HG03378 (cell line): ENCODE results near the gene CD27.
"Not testable (repeated sequence)": the region's sequence is repeated elsewhere in the genome, so short reads cannot be mapped to it uniquely, and the experiment has no call there.

ENCODE experiments used
- ATAC-seq: cut with Tn5 transposase; IDR thresholded peaks from one replicate; pipeline ENCODE4 v1.9.1; 2021; ENCODE audit warnings: mild to moderate bottlenecking, moderate library complexity; ENCODE audit not compliant: unreplicated experiment

Gene CD27

GRCh38 chr12:6461401-6462233 lies 16.9 kb downstream of the CD27 start:
- peak; percentile 54 for ATAC-seq

GRCh38 chr12:6462234-6462995 lies 17.7 kb downstream of the CD27 start:
- no peak for ATAC-seq

GRCh38 chr12:6463216-6463615 lies 18.5 kb downstream of the CD27 start:
- no peak for ATAC-seq

- ATAC-seq = no peak
Observed at GRCh38 chr12:6463858-6464257, 19.1 kb downstream of the CD27 start.

GRCh38 chr12:6464531-6464930 lies 19.8 kb downstream of the CD27 start:
- ATAC-seq = no peak

GRCh38 chr12:6465467-6466183 lies 20.9 kb downstream of the CD27 start:
- ATAC-seq = no peak

- no peak for ATAC-seq
Observed at GRCh38 chr12:6466184-6466573, 21.4 kb downstream of the CD27 start.

- not testable (repeated sequence) for ATAC-seq
Observed at GRCh38 chr12:6466751-6467150, 22.0 kb downstream of the CD27 start.

- ATAC-seq = not testable (repeated sequence)
Observed at GRCh38 chr12:6467571-6468282, 23.0 kb downstream of the CD27 start.

GRCh38 chr12:6468283-6468575 lies 23.5 kb downstream of the CD27 start:
- ATAC-seq = no peak

GRCh38 chr12:6469092-6469491 lies 24.3 kb downstream of the CD27 start:
- no peak for ATAC-seq

- ATAC-seq = no peak
Observed at GRCh38 chr12:6469609-6470374, 25.0 kb downstream of the CD27 start.

GRCh38 chr12:6470375-6471163 lies 25.8 kb downstream of the CD27 start, which contains the start of gene VAMP1:
Gene VAMP1, minus strand, starts transcription at chr12:6470677. Its CDS starts 146 bp downstream, at chr12:6470531.
- ATAC-seq = peak; percentile 79

- ATAC-seq = no peak
Observed at GRCh38 chr12:6471989-6472360, 27.2 kb downstream of the CD27 start.

GRCh38 chr12:6472491-6472890 lies 27.7 kb downstream of the CD27 start:
- ATAC-seq = no peak

GRCh38 chr12:6475233-6475975 lies 30.6 kb downstream of the CD27 start:
- ATAC-seq = not testable (repeated sequence)

- no peak for ATAC-seq
Observed at GRCh38 chr12:6476489-6476888, 31.7 kb downstream of the CD27 start.

- ATAC-seq = not testable (repeated sequence)
Observed at GRCh38 chr12:6477601-6478377, 33.0 kb downstream of the CD27 start.
